HUES6 (cell line): ENCODE data around the gene NUDT19.
"Not testable (repeated sequence)": the region's sequence is repeated elsewhere in the genome, so short reads cannot be mapped to it uniquely, and the experiment has no call there.

Experiments used
- H3K27ac ChIP-seq: 2 replicates; pipeline ENCODE4 v1.7.0; 2013; ENCODE audit warnings: low read depth, mild to moderate bottlenecking, low read length, inconsistent platforms
- H3K27me3 ChIP-seq: 2 replicates; pipeline ENCODE4 v1.6.1; 2013; ENCODE audit warnings: low read length; ENCODE audit not compliant: control insufficient read depth, insufficient read depth
- H3K36me3 ChIP-seq: 2 replicates; pipeline ENCODE4 v1.6.1; 2013; ENCODE audit warnings: low read length; ENCODE audit not compliant: control insufficient read depth, insufficient read depth
- H3K4me1 ChIP-seq: 2 replicates; pipeline ENCODE4 v1.6.1; 2013; ENCODE audit warnings: low read length; ENCODE audit not compliant: control insufficient read depth, insufficient read depth
- H3K4me3 ChIP-seq: 2 replicates; pipeline ENCODE4 v1.5.1; 2013; ENCODE audit warnings: low read depth, low read length
- H3K9ac ChIP-seq: one replicate; pipeline ENCODE4 v1.6.1; 2013; ENCODE audit warnings: mild to moderate bottlenecking, low read length
- H3K9me3 ChIP-seq: 2 replicates; pipeline ENCODE4 v1.6.1; 2013; ENCODE audit warnings: low read depth, low read length; ENCODE audit not compliant: control insufficient read depth, insufficient read depth

The NUDT19 gene

DNA sequence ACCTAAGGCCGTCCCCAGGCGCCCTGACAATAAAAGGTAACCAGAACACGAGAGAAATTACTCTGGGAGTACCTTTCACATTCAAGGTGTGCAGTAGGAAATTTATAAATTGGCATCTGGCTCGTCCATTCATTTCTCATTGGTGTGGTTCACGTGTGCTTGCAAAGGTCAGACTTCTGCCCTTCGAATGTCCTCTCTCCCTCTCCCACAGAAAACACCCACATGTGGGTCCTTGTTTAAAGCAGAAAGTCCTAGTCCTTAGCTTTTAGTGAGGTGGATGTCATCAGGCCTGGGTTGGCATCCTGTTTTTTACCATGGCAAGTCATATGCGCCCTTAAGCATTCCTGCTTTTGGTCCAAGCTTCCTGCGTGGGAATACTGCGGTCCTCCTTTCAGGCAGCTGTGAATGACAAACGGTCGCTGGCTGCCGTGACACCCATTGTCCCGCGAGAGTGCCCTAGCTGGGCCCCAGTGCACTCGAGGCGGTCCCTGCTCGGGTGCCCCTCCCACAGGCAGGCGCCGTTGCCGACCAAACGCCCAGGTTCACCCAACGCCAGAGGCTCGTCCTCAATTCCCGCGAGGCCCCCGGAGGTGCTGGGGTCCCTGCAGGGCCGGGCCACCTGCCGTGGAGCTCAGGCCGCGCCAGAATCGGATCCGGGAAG lies at the start of gene NUDT19:
Gene NUDT19 (plus strand): TSS at position 531 of the 661 bp plus-strand sequence. CDS start 140 bp downstream, outside the sequence.
- H3K36me3 ChIP-seq: no peaks in the 10 kb centered on the region
- peaks cover 4% of the 10 kb centered on the region for H3K4me1 ChIP-seq
- H3K9me3 ChIP-seq: no peaks in the 10 kb centered on the region; the same call in 1 of the 2 replicates
- peak within 1 kb of the TSS; percentile 74 for H3K4me3 ChIP-seq
- H3K27me3 ChIP-seq: peaks cover 12% of the 10 kb centered on the region
- H3K27ac ChIP-seq: no peak within 1 kb of the TSS
- peak within 1 kb of the TSS; percentile 84 for H3K9ac ChIP-seq

- no peak overlapping the region for H3K27ac ChIP-seq
- H3K9me3 ChIP-seq: no peaks in the 10 kb centered on the region
- no peak overlapping the region for H3K4me3 ChIP-seq
- H3K36me3 ChIP-seq: peaks cover 80% of the 10 kb centered on the region
- no peaks in the 10 kb centered on the region for H3K27me3 ChIP-seq
- no peaks in the 10 kb centered on the region for H3K4me1 ChIP-seq
- no peak overlapping the region for H3K9ac ChIP-seq
Observed at GRCh38 chr19:32642771-32643170, 48.9 kb upstream of the NUDT19 start.

GRCh38 chr19:32646556-32646955 lies 45.1 kb upstream of the NUDT19 start:
- Histone ChIP-seq H3K9me3 (no peaks in the 10 kb centered on the region), H3K36me3 (peaks cover 61% of the 10 kb centered on the region), H3K4me1 (peaks cover 1% of the 10 kb centered on the region; the same call in 1 of the 2 replicates), H3K27me3 (no peaks in the 10 kb centered on the region), H3K9ac (no peak overlapping the region), H3K4me3 (no peak overlapping the region), H3K27ac (no peak overlapping the region)

- Histone ChIP-seq H3K27me3 (no peaks in the 10 kb centered on the region), H3K27ac (no peak overlapping the region), H3K36me3 (peaks cover 54% of the 10 kb centered on the region), H3K9me3 (no peaks in the 10 kb centered on the region), H3K9ac (no peak overlapping the region), H3K4me1 (peaks cover 8% of the 10 kb centered on the region), H3K4me3 (no peak overlapping the region)
Observed at GRCh38 chr19:32647361-32647760, 44.3 kb upstream of the NUDT19 start.

- peaks cover 9% of the 10 kb centered on the region for H3K4me1 ChIP-seq
- H3K9ac ChIP-seq: no peak overlapping the region
- H3K27me3 ChIP-seq: no peaks in the 10 kb centered on the region
- peaks cover 32% of the 10 kb centered on the region for H3K36me3 ChIP-seq
- H3K9me3 ChIP-seq: no peaks in the 10 kb centered on the region
- H3K4me3 ChIP-seq: no peak overlapping the region
- no peak overlapping the region for H3K27ac ChIP-seq
Observed at GRCh38 chr19:32649751-32650150, 41.9 kb upstream of the NUDT19 start.

DNA sequence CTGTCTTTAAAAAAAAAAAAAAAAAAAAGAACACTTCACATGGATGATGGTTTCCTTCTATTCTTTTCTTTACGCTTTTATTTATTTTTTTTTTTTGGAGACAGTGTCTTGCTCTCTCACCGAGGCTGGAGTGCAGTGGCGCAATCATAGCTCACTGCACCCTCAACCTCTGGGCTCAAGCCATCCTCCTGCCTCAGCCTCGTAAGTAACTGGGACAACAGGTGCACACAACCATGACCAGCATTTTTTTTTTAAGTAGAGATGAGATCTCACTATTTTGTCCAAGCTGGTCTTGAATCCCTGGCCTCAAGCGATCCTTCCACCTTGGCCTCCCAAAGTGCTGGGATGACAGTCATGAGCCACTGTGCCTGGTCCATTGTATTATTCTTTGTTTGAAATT lies 41.0 kb upstream of the NUDT19 start:
- H3K27me3 ChIP-seq: no peaks in the 10 kb centered on the region
- peaks cover 38% of the 10 kb centered on the region for H3K36me3 ChIP-seq
- H3K9ac ChIP-seq: no peak overlapping the region
- no peak overlapping the region for H3K27ac ChIP-seq
- no peaks in the 10 kb centered on the region for H3K9me3 ChIP-seq
- no peak overlapping the region for H3K4me3 ChIP-seq
- H3K4me1 ChIP-seq: peaks cover 9% of the 10 kb centered on the region

- Histone ChIP-seq H3K9me3 (no peaks in the 10 kb centered on the region), H3K4me1 (peaks cover 9% of the 10 kb centered on the region), H3K27ac (no peak overlapping the region), H3K4me3 (no peak overlapping the region), H3K9ac (no peak overlapping the region), H3K36me3 (peaks cover 38% of the 10 kb centered on the region), H3K27me3 (no peaks in the 10 kb centered on the region)
Observed at GRCh38 chr19:32651729-32652140, 39.9 kb upstream of the NUDT19 start.

GRCh38 chr19:32652331-32652730 lies 39.3 kb upstream of the NUDT19 start:
- H3K9me3 ChIP-seq, H3K4me1 ChIP-seq, H3K27me3 ChIP-seq, H3K4me3 ChIP-seq, H3K9ac ChIP-seq: not testable (repeated sequence)
- peaks cover 33% of the 10 kb centered on the region for H3K36me3 ChIP-seq
- H3K27ac ChIP-seq: peak overlapping the region; percentile 36; the same call in 1 of the 2 replicates

DNA sequence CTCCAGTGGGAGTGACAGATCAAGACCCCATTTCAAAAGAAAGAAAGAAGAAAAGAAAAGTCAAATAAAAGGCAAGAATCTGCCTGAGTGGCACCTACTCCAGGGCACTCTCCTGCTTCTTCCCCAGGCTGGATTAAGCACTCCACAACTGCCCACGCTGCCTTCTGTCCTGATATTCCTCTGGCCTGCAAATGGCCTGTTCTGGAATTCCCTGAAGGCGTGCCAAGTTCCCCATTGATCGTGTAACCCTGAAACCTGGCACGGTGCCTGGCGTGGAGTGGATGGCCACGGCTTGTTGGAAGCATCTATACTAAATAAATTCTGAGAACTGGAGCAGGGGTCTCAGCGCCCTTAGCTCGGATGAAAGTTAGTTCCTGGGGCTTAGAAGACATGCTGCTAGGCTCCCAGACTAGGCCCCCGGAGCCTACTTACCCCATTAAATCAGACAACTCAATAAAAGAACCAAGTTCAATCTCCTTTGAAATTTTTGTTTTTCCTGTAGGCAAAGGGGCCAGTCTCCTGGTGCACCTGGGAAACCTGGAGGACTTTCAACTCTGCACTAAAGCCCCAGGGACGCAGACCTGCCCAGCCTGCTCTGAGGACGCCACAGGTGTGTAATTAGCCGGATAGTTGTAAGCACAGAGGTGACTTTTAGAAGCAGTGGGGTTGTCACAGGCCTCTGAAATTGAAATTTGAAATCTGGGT lies 38.6 kb upstream of the NUDT19 start:
- H3K9me3 ChIP-seq: no peaks in the 10 kb centered on the region
- H3K4me3 ChIP-seq: no peak overlapping the region
- no peaks in the 10 kb centered on the region for H3K27me3 ChIP-seq
- no peak overlapping the region for H3K27ac ChIP-seq
- no peak overlapping the region for H3K9ac ChIP-seq
- peaks cover 9% of the 10 kb centered on the region for H3K4me1 ChIP-seq
- H3K36me3 ChIP-seq: peaks cover 29% of the 10 kb centered on the region

- no peaks in the 10 kb centered on the region for H3K27me3 ChIP-seq
Observed at GRCh38 chr19:32653599-32653915, 38.1 kb upstream of the NUDT19 start.

DNA sequence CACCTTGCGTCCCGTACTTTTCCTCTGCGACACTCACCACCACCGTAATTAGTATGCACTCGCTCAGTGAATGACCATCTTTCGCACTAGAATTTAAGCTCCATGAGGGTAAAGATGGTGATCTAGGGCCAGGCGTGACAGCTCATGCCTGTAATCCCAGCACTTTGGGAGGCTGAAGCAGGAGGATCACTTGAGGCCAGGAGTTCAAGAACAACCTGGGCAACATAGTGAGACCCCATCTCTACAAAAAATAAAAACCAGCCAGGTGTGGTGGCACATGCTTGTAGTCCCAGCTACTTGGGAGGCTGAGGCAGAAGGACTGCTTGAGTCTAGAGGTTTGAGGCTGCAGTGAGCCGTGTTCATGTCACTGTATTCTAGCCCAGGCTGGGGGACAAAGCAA lies 35.2 kb upstream of the NUDT19 start:
- peaks cover 26% of the 10 kb centered on the region for H3K36me3 ChIP-seq
- H3K4me1 ChIP-seq, H3K27ac ChIP-seq, H3K4me3 ChIP-seq, H3K9ac ChIP-seq, H3K9me3 ChIP-seq, H3K27me3 ChIP-seq: not testable (repeated sequence)

More at GRCh38 chr19:32653599-32653915, 38.1 kb upstream of the NUDT19 start:
- H3K36me3 ChIP-seq: peaks cover 31% of the 10 kb centered on the region
- H3K4me1 ChIP-seq: peaks cover 9% of the 10 kb centered on the region
- H3K4me3 ChIP-seq: no peak overlapping the region
- no peaks in the 10 kb centered on the region for H3K9me3 ChIP-seq
- no peak overlapping the region for H3K9ac ChIP-seq
- no peak overlapping the region for H3K27ac ChIP-seq
